IMR-90 (cell line): ENCODE data around the gene NAALAD2. TPM values are rescaled to one million over a fixed set of nuclear protein-coding genes. Genes with fewer than 3 reads are reported as not detected.
"Not testable (repeated sequence)": the region's sequence is repeated elsewhere in the genome, so short reads cannot be mapped to it uniquely, and the experiment has no call there.

Source experiments
- ATAC-seq: fragments of 200-7000 bp; cut with Tn5 transposase; 2 replicates; pipeline ENCODE4 v1.9.1; 2020; ENCODE audit warnings: low read depth, mild to moderate bottlenecking, moderate library complexity
- BruUV-seq: library from RNA; stranded (reverse); fragments of 400-500 nt; replicated peaks from 2 replicates; lab custom pipeline; 2021; lab: Mats Ljungman, UMichigan
- CTCF ChIA-PET: fragments of 300-600 bp; formaldehyde crosslinking; extraction: SDS; loops from one replicate; lab custom pipeline; 2021; ENCODE audit warnings: antibody characterized with exemption; lab: Yijun Ruan, JAX
- POLR2A ChIA-PET: fragments of 300-600 bp; sonication (Branson Sonifier 250); formaldehyde crosslinking; loops from one replicate; lab custom pipeline; 2022; ENCODE audit warnings: antibody characterized with exemption; ENCODE audit not compliant: unreplicated experiment; lab: Charles Lee
- DNase-seq: peaks from one replicate; pipeline ENCODE4 v3.0.0; 2013
- H2AFZ ChIP-seq: replicated peaks from 2 replicates; pipeline ENCODE3; 2013; ENCODE audit warnings: low read length, mild to moderate bottlenecking; ENCODE audit not compliant: poor library complexity
- H2AK5ac ChIP-seq: 2 replicates; pipeline ENCODE4 v1.6.1; 2013; ENCODE audit warnings: low read depth, low read length, inconsistent platforms
- H2AK9ac ChIP-seq: replicated peaks from 2 replicates; pipeline ENCODE3; 2013; ENCODE audit warnings: mild to moderate bottlenecking, low read depth, low read length, moderate library complexity; ENCODE audit not compliant: poor library complexity
- H2BK120ac ChIP-seq: 2 replicates; pipeline ENCODE4 v1.6.1; 2013; ENCODE audit warnings: low read depth, low read length, inconsistent platforms
- H2BK15ac ChIP-seq: 3 replicates; pipeline ENCODE4 v1.6.1; 2013; ENCODE audit warnings: low read depth, low read length, inconsistent platforms
- H2BK20ac ChIP-seq: 2 replicates; pipeline ENCODE4 v1.6.1; 2013; ENCODE audit warnings: low read depth, mild to moderate bottlenecking, inconsistent platforms, low read length, moderate library complexity
- H2BK5ac ChIP-seq: 2 replicates; pipeline ENCODE4 v1.6.1; 2013; ENCODE audit warnings: mild to moderate bottlenecking, low read depth, low read length, inconsistent platforms; ENCODE audit not compliant: poor library complexity, severe bottlenecking
- H3K14ac ChIP-seq: replicated peaks from 2 replicates; pipeline ENCODE4 v1.6.1; 2013; ENCODE audit warnings: low read depth, low read length, inconsistent platforms
- H3K18ac ChIP-seq: 2 replicates; pipeline ENCODE4 v1.6.1; 2013; ENCODE audit warnings: low read depth, low read length, control low read depth
- H3K23ac ChIP-seq: 2 replicates; pipeline ENCODE4 v1.6.1; 2013; ENCODE audit warnings: low read depth, low read length, inconsistent platforms
- H3K27ac ChIP-seq: 2 replicates; pipeline ENCODE4 v1.5.1; 2013; ENCODE audit warnings: mild to moderate bottlenecking, control low read depth, low read length; ENCODE audit not compliant: insufficient read depth
- H3K27me3 ChIP-seq: 2 replicates; pipeline ENCODE4 v1.6.1; 2013; ENCODE audit warnings: low read length; ENCODE audit not compliant: control insufficient read depth, insufficient read depth
- H3K36me3 ChIP-seq: 2 replicates; pipeline ENCODE4 v1.6.1; 2013; ENCODE audit warnings: low read length, mixed read lengths; ENCODE audit not compliant: control insufficient read depth, insufficient read depth
- H3K4ac ChIP-seq: 2 replicates; pipeline ENCODE4 v1.6.1; 2013; ENCODE audit warnings: low read depth, low read length, inconsistent platforms
- H3K4me1 ChIP-seq: 2 replicates; pipeline ENCODE4 v1.6.1; 2013; ENCODE audit warnings: low read length, mixed read lengths; ENCODE audit not compliant: control insufficient read depth, insufficient read depth
- H3K4me2 ChIP-seq: 2 replicates; pipeline ENCODE4 v1.6.1; 2013; ENCODE audit warnings: low read depth, mild to moderate bottlenecking, control low read depth, low read length, moderate library complexity
- H3K4me3 ChIP-seq: 2 replicates; pipeline ENCODE4 v1.5.1; 2013; ENCODE audit warnings: low read depth, mild to moderate bottlenecking, control low read depth, low read length, moderate library complexity; ENCODE audit not compliant: insufficient read depth
- H3K56ac ChIP-seq: 2 replicates; pipeline ENCODE4 v1.6.1; 2013; ENCODE audit warnings: low read length, inconsistent platforms; ENCODE audit not compliant: insufficient read depth; ENCODE audit errors: extremely low read depth
- H3K79me1 ChIP-seq, 2 experiments: 2 replicates each; pipeline ENCODE4 v1.6.1; 2013; ENCODE audit warnings: low read length in 2 of 2, inconsistent platforms in 1 of 2, low read depth in 1 of 2
- H3K9ac ChIP-seq: 2 replicates; pipeline ENCODE4 v1.6.1; 2013; ENCODE audit warnings: low read depth, low read length, control low read depth
- H3K9me1 ChIP-seq: 2 replicates; pipeline ENCODE4 v1.6.1; 2013; ENCODE audit warnings: low read length, inconsistent platforms; ENCODE audit not compliant: insufficient read depth
- H3K9me3 ChIP-seq: 2 replicates; pipeline ENCODE4 v1.6.1; 2013; ENCODE audit warnings: low read length; ENCODE audit not compliant: control insufficient read depth, insufficient read depth
- H4K20me1 ChIP-seq: 2 replicates; pipeline ENCODE4 v1.6.1; 2013; ENCODE audit warnings: low read length, inconsistent platforms; ENCODE audit not compliant: insufficient read depth
- H4K5ac ChIP-seq: 2 replicates; pipeline ENCODE4 v1.6.1; 2013; ENCODE audit warnings: mild to moderate bottlenecking, low read depth, low read length, control low read depth
- H4K8ac ChIP-seq, 2 experiments: 2 replicates each; pipeline ENCODE4 v1.6.1; 2013; ENCODE audit warnings: low read depth in 2 of 2, low read length in 2 of 2, control low read depth in 1 of 2, inconsistent platforms in 1 of 2
- H4K91ac ChIP-seq: 2 replicates; pipeline ENCODE4 v1.6.1; 2013; ENCODE audit warnings: low read depth, low read length, inconsistent platforms; ENCODE audit not compliant: insufficient read depth
- CTCF ChIP-seq: conservative IDR thresholded peaks from 2 replicates; pipeline ENCODE4 v1.5.1; 2012; ENCODE audit warnings: mild to moderate bottlenecking, low read depth, low read length, improper control_type of control experiment
- RFX5 ChIP-seq: IDR thresholded peaks from 2 replicates; pipeline ENCODE4 v1.8.0; 2012; ENCODE audit warnings: low read depth, mild to moderate bottlenecking, low read length, moderate library complexity
- SMC3 ChIP-seq: fragments of 150-350 bp; IDR thresholded peaks from 2 replicates; pipeline ENCODE4 v1.6.1; 2016; ENCODE audit warnings: low read depth, mild to moderate bottlenecking, antibody characterized with exemption, low read length, moderate library complexity
- WGBS, 2 experiments: methylation state at CpG; one replicate each; pipeline versions ENCODE4 v1.1.5 to v1.1.7; 2013; ENCODE audit warnings: missing lambda C conversion rate in 2 of 2; ENCODE audit not compliant: insufficient read length in 1 of 2; ENCODE audit errors: extremely low coverage in 2 of 2; 5-methylcytosine and 5-hydroxymethylcytosine counted together
- dilution Hi-C: fragments of 300-500 bp; cut with HindIII; formaldehyde crosslinking; loops from one replicate; pipeline ENCODE4 v1.14.3; 2018; ENCODE audit warnings: low sequenced_read_pairs; ENCODE audit not compliant: unreplicated experiment
- in situ Hi-C: fragments of 300-500 bp; cut with MboI; formaldehyde crosslinking; loops from 3 replicates; pipeline ENCODE4 v1.14.3; 2019; ENCODE audit warnings: low sequenced_read_pairs, inconsistent platforms, mixed read lengths
- intact Hi-C: fragments of 100-400 bp; cut with micrococcal nuclease; formaldehyde crosslinking; loops from 2 replicates; pipeline ENCODE4 v1.10.0; 2022
- polyA plus RNA-seq, 3 experiments: library from polyadenylated mRNA; depleted of rRNA; stranded (reverse); fragments of >200 nt; gene quantifications; 2 replicates each; pipeline ENCODE4 v1.2.3, GENCODE V29; 2012; ENCODE audit warnings: low replicate concordance in 1 of 3
- total RNA-seq: library from RNA; depleted of rRNA; stranded (reverse); fragments of >200 nt; gene quantifications from 2 replicates; pipeline ENCODE4 v1.2.3, GENCODE V29; 2012

Gene NAALAD2
- total and polyA plus RNA-seq, 2 of the 4 experiments (the other 2 are of a cell fraction), result under 0.01 to 0.09 TPM

DNA sequence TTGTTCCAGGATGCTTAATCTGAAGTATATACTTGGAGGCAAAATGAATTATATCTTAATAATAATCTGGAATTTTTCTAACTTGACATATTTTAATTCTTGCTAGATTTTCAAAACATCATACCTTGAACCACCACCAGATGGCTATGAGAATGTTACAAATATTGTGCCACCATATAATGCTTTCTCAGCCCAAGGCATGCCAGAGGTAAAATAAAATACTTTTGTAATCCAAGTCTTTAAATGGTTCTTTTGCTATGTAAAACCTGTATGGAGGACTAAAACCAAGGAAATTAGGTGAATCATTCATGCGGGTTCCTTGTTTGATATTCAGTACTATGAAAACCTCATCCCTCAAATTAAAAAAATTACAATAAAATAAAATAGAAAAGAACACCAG lies 14.4 kb downstream of the NAALAD2 start:
- Histone ChIP-seq H3K4me3 (no peak overlapping the region), H4K5ac (no peak overlapping the region), H3K27me3 (no peaks in the 10 kb centered on the region), H3K36me3 (no peaks in the 10 kb centered on the region), H2BK15ac (no peak overlapping the region), H3K18ac (no peak overlapping the region), H2BK120ac (no peak overlapping the region), H3K56ac (no peak overlapping the region), H3K4me2 (no peak overlapping the region), H3K14ac (no peak overlapping the region), H3K9me1 (no peaks in the 10 kb centered on the region), H3K4ac (no peak overlapping the region), H2BK5ac (no peak overlapping the region), H3K9ac (no peak overlapping the region), H2AFZ (no peak overlapping the region), H3K79me1 (no peaks in the 10 kb centered on the region), H4K8ac (no peak overlapping the region), H3K9me3 (no peaks in the 10 kb centered on the region), H3K23ac (no peak overlapping the region), H2AK5ac (no peak overlapping the region), H2AK9ac (no peak overlapping the region), H2BK20ac (no peak overlapping the region), H3K4me1 (no peaks in the 10 kb centered on the region), H4K20me1 (no peaks in the 10 kb centered on the region), H3K27ac (no peak overlapping the region), H4K91ac (no peak overlapping the region)
- TF ChIP-seq SMC3 (no peak), RFX5 (no peak), CTCF (0 out of 2 replicates have a peak, but pooled peaks have one; percentile 17)
- in situ Hi-C loops (no loop called here), intact Hi-C loops (no loop called here), dilution Hi-C loops (no loop called here)
- DNase-seq (no peak), ATAC-seq (no peak)
- POLR2A ChIA-PET, result no interaction called here
- BruUV-seq, result no TSS peak
- WGBS, 2 experiments, result no CpG with 5 or more reads among the region's 1 CpG
- CTCF ChIA-PET, result no interaction called here

DNA sequence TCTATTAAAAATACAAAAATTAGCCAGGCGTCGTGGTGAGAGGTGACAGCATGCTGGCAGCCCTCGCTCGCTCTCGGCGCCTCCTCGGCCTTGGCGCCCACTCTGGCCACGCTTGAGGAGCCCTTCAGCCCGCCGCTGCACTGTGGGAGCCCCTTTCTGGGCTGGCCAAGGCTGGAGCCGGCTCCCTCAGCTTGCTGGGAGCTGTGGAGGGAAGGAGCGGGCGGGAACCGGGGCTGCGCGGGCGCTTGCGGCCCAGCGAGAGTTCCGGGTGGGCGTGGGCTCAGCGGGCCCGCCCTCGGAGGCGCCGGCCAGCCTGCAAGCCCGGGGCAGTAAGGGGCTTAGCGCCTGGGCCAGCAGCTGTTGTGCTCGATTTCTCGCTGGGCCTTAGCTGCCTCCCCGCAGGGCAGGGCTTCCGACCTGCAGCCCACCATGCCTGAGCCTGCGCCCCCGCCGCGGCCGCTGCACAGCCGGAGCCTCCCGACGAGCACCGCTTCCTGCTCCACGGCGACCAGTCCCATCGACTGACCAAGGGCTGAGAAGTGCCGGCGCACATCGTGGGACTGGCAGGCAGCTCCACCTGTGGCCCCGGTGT lies 32.6 kb downstream of the NAALAD2 start:
- H3K23ac ChIP-seq, H4K91ac ChIP-seq, H2BK20ac ChIP-seq, H3K18ac ChIP-seq, H3K4ac ChIP-seq, H3K9ac ChIP-seq, H4K8ac ChIP-seq, H3K4me2 ChIP-seq, intact Hi-C loops, H2AK9ac ChIP-seq, H4K20me1 ChIP-seq, H3K27ac ChIP-seq, H2AK5ac ChIP-seq, H3K4me1 ChIP-seq, POLR2A ChIA-PET, H2BK5ac ChIP-seq, H4K5ac ChIP-seq, dilution Hi-C loops, H3K36me3 ChIP-seq, ATAC-seq, H2BK15ac ChIP-seq, H2AFZ ChIP-seq, H3K4me3 ChIP-seq, H3K56ac ChIP-seq, H3K79me1 ChIP-seq, H3K9me3 ChIP-seq, H3K27me3 ChIP-seq, BruUV-seq, H3K14ac ChIP-seq, in situ Hi-C loops, DNase-seq, H2BK120ac ChIP-seq, CTCF ChIA-PET, H3K9me1 ChIP-seq: not testable (repeated sequence)
- 95% methylated on average over 16 of the region's 49 CpGs; no CpG with 5 or more reads in 1 of the 2 experiments for WGBS, 2 experiments
